Neural cell (in vitro differentiated cells): ENCODE measurements around the gene ITGAE. TPM values are rescaled to one million over a fixed set of nuclear protein-coding genes. Genes with fewer than 3 reads are reported as not detected.

ENCODE experiments used
- H2AFZ ChIP-seq: fragments of 200-600, 300-800 bp; sonication (generic), shearing (Covaris generic); 2 replicates; pipeline ENCODE4 v1.6.0; 2014; ENCODE audit warnings: low read depth, mild to moderate bottlenecking, antibody characterized with exemption, low read length, moderate library complexity
- H3F3A ChIP-seq: fragments of 200-600 bp; shearing (Covaris generic); 2 replicates; pipeline ENCODE4 v1.6.1; 2016; ENCODE audit warnings: mild to moderate bottlenecking, moderate library complexity, mixed read lengths, antibody characterized with exemption, low read length; ENCODE audit not compliant: insufficient read depth, poor library complexity, severe bottlenecking
- H3K27ac ChIP-seq: fragments of 200-600, 300-800 bp; sonication (generic), shearing (Covaris generic); 2 replicates; pipeline ENCODE4 v1.5.1; 2014; ENCODE audit warnings: mild to moderate bottlenecking, low read length, moderate library complexity
- H3K27me3 ChIP-seq: fragments of 300-800, 200-600 bp; sonication (generic), shearing (Covaris generic); 2 replicates; pipeline ENCODE4 v1.6.0; 2014; ENCODE audit warnings: mild to moderate bottlenecking, low read depth, low read length, moderate library complexity; ENCODE audit not compliant: insufficient read depth
- H3K36me3 ChIP-seq: fragments of 300-800, 200-600 bp; sonication (generic), shearing (Covaris generic); 2 replicates; pipeline ENCODE4 v1.5.1; 2014; ENCODE audit warnings: mild to moderate bottlenecking, antibody characterized with exemption, low read length, moderate library complexity; ENCODE audit not compliant: insufficient read depth
- H3K4me2 ChIP-seq: fragments of 300-800, 200-600 bp; sonication (generic), shearing (Covaris generic); 2 replicates; pipeline ENCODE4 v1.6.0; 2014; ENCODE audit warnings: mild to moderate bottlenecking, low read length
- H3K4me3 ChIP-seq: fragments of 300-800, 200-600 bp; sonication (generic), shearing (Covaris generic); 2 replicates; pipeline ENCODE4 v1.5.1; 2014; ENCODE audit warnings: mild to moderate bottlenecking, low read length, moderate library complexity
- H3K79me2 ChIP-seq: fragments of 200-600 bp; shearing (Covaris generic); replicated peaks from 2 replicates; pipeline ENCODE4 v1.6.0; 2014; ENCODE audit warnings: mild to moderate bottlenecking, low read length, moderate library complexity; ENCODE audit not compliant: insufficient read depth
- H3K9ac ChIP-seq: fragments of 300-800, 200-600 bp; sonication (generic), shearing (Covaris generic); 2 replicates; pipeline ENCODE4 v1.6.1; 2016; ENCODE audit warnings: mild to moderate bottlenecking, low read length, mixed read lengths
- H3K9me2 ChIP-seq: fragments of 200-600 bp; shearing (Covaris generic); 2 replicates; pipeline ENCODE4 v1.6.1; 2016; ENCODE audit warnings: mild to moderate bottlenecking, low read length, mixed read lengths; ENCODE audit not compliant: insufficient read depth
- H3K9me3 ChIP-seq: fragments of 200-600, 300-800 bp; sonication (generic), shearing (Covaris generic); 2 replicates; pipeline ENCODE4 v1.6.1; 2016; ENCODE audit warnings: mild to moderate bottlenecking, mixed run types, low read length, moderate library complexity, mixed read lengths
- H4K20me1 ChIP-seq: fragments of 200-600 bp; shearing (Covaris generic); 2 replicates; pipeline ENCODE4 v1.6.1; 2016; ENCODE audit warnings: mild to moderate bottlenecking, mixed run types; ENCODE audit not compliant: insufficient read depth
- CTCF ChIP-seq: fragments of 450-650 bp; IDR thresholded peaks from 2 replicates; pipeline ENCODE4 v1.5.1; 2014; ENCODE audit warnings: antibody characterized with exemption, mild to moderate bottlenecking, moderate library complexity; ENCODE audit not compliant: poor library complexity, severe bottlenecking
- EP300 ChIP-seq: fragments of 450-650 bp; conservative IDR thresholded peaks from 2 replicates; pipeline ENCODE4 v1.6.1; 2014; ENCODE audit warnings: antibody characterized with exemption, mild to moderate bottlenecking, moderate library complexity; ENCODE audit not compliant: poor library complexity, severe bottlenecking
- EZH2 ChIP-seq: fragments of 200-600, 300-800 bp; shearing (Covaris generic), sonication (generic); IDR thresholded peaks from 2 replicates; pipeline ENCODE4 v1.6.1; 2014; ENCODE audit warnings: antibody characterized with exemption, low read length, borderline replicate concordance, mild to moderate bottlenecking; ENCODE audit not compliant: insufficient read depth, poor library complexity, severe bottlenecking
- MXI1 ChIP-seq: fragments of 450-650 bp; conservative IDR thresholded peaks from 2 replicates; pipeline ENCODE4 v1.6.1; 2014; ENCODE audit warnings: antibody characterized with exemption, mild to moderate bottlenecking; ENCODE audit not compliant: poor library complexity, severe bottlenecking
- POLR2AphosphoS5 ChIP-seq: IDR thresholded peaks from 2 replicates; pipeline ENCODE4 v1.6.1; 2012
- RAD21 ChIP-seq: fragments of 450-650 bp; conservative IDR thresholded peaks from 2 replicates; pipeline ENCODE4 v1.6.1; 2014; ENCODE audit warnings: antibody characterized with exemption, mild to moderate bottlenecking, moderate library complexity
- SMC3 ChIP-seq: fragments of 450-650 bp; conservative IDR thresholded peaks from 2 replicates; pipeline ENCODE4 v1.6.1; 2014; ENCODE audit warnings: antibody characterized with exemption, mild to moderate bottlenecking, moderate library complexity; ENCODE audit not compliant: poor library complexity
- TAF1 ChIP-seq: IDR thresholded peaks from 2 replicates; pipeline ENCODE4 v1.6.1; 2012; ENCODE audit warnings: low read depth
- polyA plus RNA-seq: library from polyadenylated mRNA; depleted of rRNA; stranded (reverse); fragments of >200 nt; gene quantifications from 2 replicates; pipeline ENCODE4 v1.2.3, GENCODE V29; 2014
- TF ChIP-seq, protein P1 (sequence below): IDR thresholded peaks from 2 replicates; pipeline ENCODE4 v1.6.1; 2012; ENCODE audit warnings: borderline replicate concordance

Gene ITGAE
- polyA plus RNA-seq, 1 donor from 2014 or later = 169 TPM

- no peak overlapping the region for H2AFZ ChIP-seq
- H3K36me3 ChIP-seq = no peaks in the 10 kb centered on the region
- no peaks in the 10 kb centered on the region for H3K27me3 ChIP-seq
- no peak overlapping the region for H3K9ac ChIP-seq
- H3K27ac ChIP-seq = no peak overlapping the region
- no peak overlapping the region for H3K4me2 ChIP-seq
- TF ChIP-seq EZH2 (no peak), EP300 (no peak), TAF1 (no peak), SMC3 (no peak), POLR2AphosphoS5 (no peak), MXI1 (no peak), CTCF (no peak), RAD21 (no peak)
- TF ChIP-seq, protein P1, sequence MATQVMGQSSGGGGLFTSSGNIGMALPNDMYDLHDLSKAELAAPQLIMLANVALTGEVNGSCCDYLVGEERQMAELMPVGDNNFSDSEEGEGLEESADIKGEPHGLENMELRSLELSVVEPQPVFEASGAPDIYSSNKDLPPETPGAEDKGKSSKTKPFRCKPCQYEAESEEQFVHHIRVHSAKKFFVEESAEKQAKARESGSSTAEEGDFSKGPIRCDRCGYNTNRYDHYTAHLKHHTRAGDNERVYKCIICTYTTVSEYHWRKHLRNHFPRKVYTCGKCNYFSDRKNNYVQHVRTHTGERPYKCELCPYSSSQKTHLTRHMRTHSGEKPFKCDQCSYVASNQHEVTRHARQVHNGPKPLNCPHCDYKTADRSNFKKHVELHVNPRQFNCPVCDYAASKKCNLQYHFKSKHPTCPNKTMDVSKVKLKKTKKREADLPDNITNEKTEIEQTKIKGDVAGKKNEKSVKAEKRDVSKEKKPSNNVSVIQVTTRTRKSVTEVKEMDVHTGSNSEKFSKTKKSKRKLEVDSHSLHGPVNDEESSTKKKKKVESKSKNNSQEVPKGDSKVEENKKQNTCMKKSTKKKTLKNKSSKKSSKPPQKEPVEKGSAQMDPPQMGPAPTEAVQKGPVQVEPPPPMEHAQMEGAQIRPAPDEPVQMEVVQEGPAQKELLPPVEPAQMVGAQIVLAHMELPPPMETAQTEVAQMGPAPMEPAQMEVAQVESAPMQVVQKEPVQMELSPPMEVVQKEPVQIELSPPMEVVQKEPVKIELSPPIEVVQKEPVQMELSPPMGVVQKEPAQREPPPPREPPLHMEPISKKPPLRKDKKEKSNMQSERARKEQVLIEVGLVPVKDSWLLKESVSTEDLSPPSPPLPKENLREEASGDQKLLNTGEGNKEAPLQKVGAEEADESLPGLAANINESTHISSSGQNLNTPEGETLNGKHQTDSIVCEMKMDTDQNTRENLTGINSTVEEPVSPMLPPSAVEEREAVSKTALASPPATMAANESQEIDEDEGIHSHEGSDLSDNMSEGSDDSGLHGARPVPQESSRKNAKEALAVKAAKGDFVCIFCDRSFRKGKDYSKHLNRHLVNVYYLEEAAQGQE = no peak
- no peaks in the 10 kb centered on the region for H3K9me2 ChIP-seq
- H3K79me2 ChIP-seq = no peaks in the 10 kb centered on the region
- no peaks in the 10 kb centered on the region for H3K9me3 ChIP-seq
- H4K20me1 ChIP-seq = no peaks in the 10 kb centered on the region
- no peak overlapping the region for H3K4me3 ChIP-seq
- H3F3A ChIP-seq = no peaks in the 10 kb centered on the region
Measured at GRCh38 chr17:3751836-3752235, 49.2 kb downstream of the ITGAE start.

DNA sequence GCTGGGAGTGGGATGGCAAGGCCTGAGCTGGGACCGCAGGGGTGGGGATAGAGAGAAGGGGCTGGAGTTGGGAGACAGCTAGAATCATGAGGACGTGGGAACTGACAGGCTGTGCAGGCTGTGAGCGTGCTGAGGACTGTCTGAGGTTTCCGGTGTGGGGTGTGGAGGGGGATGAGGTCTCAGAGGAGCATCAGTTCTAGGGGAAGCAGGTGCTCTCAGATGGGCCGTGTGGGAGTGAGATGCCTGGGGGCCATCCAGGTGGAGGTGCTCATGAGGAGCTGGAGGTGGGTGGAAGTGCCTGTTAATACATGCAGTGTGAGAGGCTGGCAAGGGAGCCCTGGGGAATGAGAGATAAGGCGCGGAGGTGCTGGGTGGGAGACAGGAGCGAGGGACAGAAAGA lies 50.1 kb downstream of the ITGAE start:
- TF ChIP-seq POLR2AphosphoS5 = no peak
- TF ChIP-seq CTCF = no peak
- no peak for TF ChIP-seq MXI1
- TF ChIP-seq EZH2 = no peak
- TF ChIP-seq TAF1 = no peak
- no peak for TF ChIP-seq SMC3
- TF ChIP-seq, protein P1 = no peak
- no peak for TF ChIP-seq RAD21
- TF ChIP-seq EP300 = no peak
- Histone ChIP-seq H3K9ac (no peak overlapping the region), H3K27ac (no peak overlapping the region), H4K20me1 (no peaks in the 10 kb centered on the region), H3K79me2 (no peaks in the 10 kb centered on the region), H3K4me3 (no peak overlapping the region), H3K9me2 (no peaks in the 10 kb centered on the region), H2AFZ (no peak overlapping the region), H3K4me2 (no peak overlapping the region), H3F3A (no peaks in the 10 kb centered on the region), H3K36me3 (no peaks in the 10 kb centered on the region), H3K27me3 (no peaks in the 10 kb centered on the region), H3K9me3 (no peaks in the 10 kb centered on the region)
